Subcutaneous adipose tissue (tissue), 4 donors: ENCODE data around the gene ZNF492. TPM values are rescaled to one million over a fixed set of nuclear protein-coding genes. Genes with fewer than 3 reads are reported as not detected.

Source experiments
- small RNA-seq: library from RNA; depleted of rRNA; stranded (forward); fragments of <200 nt; gene quantifications from one replicate; pipeline ENCODE3, GENCODE V24; 2016
- total RNA-seq, 4 donors: library from RNA; depleted of rRNA; stranded (reverse); fragments of >200 nt; gene quantifications; one replicate each; pipeline ENCODE4 v1.1.0, GENCODE V29; 2016
- TF ChIP-seq, protein P1 (sequence below): fragments of 450-650 bp; IDR thresholded peaks from one replicate; pipeline ENCODE4 v1.5.1; 2016; ENCODE audit warnings: low read depth, mild to moderate bottlenecking, control low read depth, antibody characterized with exemption, moderate library complexity

The ZNF492 gene
- total RNA-seq, 4 donors from 2014 or later: 0.17 to 0.44 (median 0.19) TPM; not detected in 1

GRCh38 chr19:22627526-22627925 lies 6.6 kb upstream of the ZNF492 start:
- TF ChIP-seq, protein P1, sequence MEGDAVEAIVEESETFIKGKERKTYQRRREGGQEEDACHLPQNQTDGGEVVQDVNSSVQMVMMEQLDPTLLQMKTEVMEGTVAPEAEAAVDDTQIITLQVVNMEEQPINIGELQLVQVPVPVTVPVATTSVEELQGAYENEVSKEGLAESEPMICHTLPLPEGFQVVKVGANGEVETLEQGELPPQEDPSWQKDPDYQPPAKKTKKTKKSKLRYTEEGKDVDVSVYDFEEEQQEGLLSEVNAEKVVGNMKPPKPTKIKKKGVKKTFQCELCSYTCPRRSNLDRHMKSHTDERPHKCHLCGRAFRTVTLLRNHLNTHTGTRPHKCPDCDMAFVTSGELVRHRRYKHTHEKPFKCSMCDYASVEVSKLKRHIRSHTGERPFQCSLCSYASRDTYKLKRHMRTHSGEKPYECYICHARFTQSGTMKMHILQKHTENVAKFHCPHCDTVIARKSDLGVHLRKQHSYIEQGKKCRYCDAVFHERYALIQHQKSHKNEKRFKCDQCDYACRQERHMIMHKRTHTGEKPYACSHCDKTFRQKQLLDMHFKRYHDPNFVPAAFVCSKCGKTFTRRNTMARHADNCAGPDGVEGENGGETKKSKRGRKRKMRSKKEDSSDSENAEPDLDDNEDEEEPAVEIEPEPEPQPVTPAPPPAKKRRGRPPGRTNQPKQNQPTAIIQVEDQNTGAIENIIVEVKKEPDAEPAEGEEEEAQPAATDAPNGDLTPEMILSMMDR: no peak

- TF ChIP-seq, protein P1: no peak
These were observed 5.7 kb upstream of the ZNF492 start for GRCh38 chr19:22628401-22628800.

- TF ChIP-seq, protein P1: no peak
These were observed 315 bp downstream of the ZNF492 start for GRCh38 chr19:22634450-22634827.

GRCh38 chr19:22708983-22709382 lies 74.9 kb downstream of the ZNF492 start:
- TF ChIP-seq, protein P1: no peak

Small RNAs within 50 kb of the gene (small RNA-seq; reads per million reads assigned to genes)
- not detected for gene AC011467.2

Other genes starting within 250 kb of the ZNF492 start
- gene ZNF98, start 212.0 kb upstream of the ZNF492 start, total RNA-seq: under 1 TPM; 0.17 to 0.33 (median 0.20) TPM
- under 1 TPM in 2 of 4 donors, not detected in 2; under 0.01 to 0.16 TPM for gene ZNF99, start 149.8 kb downstream of the ZNF492 start, total RNA-seq
- gene ZNF723, start 198.0 kb downstream of the ZNF492 start, total RNA-seq: not detected